SK-N-MC (cell line): Measurements from ENCODE around the gene NEK8.

Source experiments
- DNase-seq: peaks from one replicate; pipeline ENCODE4 v3.0.0-alpha.2; 2011; ENCODE audit warnings: low read depth, low spot score
- H3K27ac ChIP-seq: fragments of 200-600 bp; sonication (generic); 2 replicates; pipeline ENCODE4 v1.5.1; 2016; ENCODE audit warnings: mixed run types
- H3K36me3 ChIP-seq: fragments of 200-600 bp; sonication (generic); 2 replicates; pipeline ENCODE4 v1.6.1; 2017; ENCODE audit warnings: antibody characterized with exemption, low read length, mixed read lengths; ENCODE audit not compliant: insufficient read depth
- H3K4me3 ChIP-seq: fragments of 200-600 bp; sonication (generic); 2 replicates; pipeline ENCODE4 v1.5.1; 2016
- H3K9ac ChIP-seq: fragments of 200-600 bp; sonication (generic); 2 replicates; pipeline ENCODE4 v1.8.0; 2017; ENCODE audit warnings: mixed run types, mixed read lengths; ENCODE audit not compliant: insufficient read length
- H3K9me3 ChIP-seq: fragments of 200-600 bp; sonication (generic); 2 replicates; pipeline ENCODE4 v1.6.1; 2017; ENCODE audit warnings: low read depth, mild to moderate bottlenecking, antibody characterized with exemption, low read length, moderate library complexity, mixed read lengths
- EZH2 ChIP-seq: fragments of 200-600 bp; sonication (generic); IDR thresholded peaks from one replicate; pipeline ENCODE4 v1.6.1; 2017; ENCODE audit warnings: antibody characterized with exemption
- FOXP2 ChIP-seq: optimal IDR thresholded peaks from 2 replicates; pipeline ENCODE3; 2011; ENCODE audit warnings: mild to moderate bottlenecking, moderate library complexity; ENCODE audit not compliant: insufficient read depth; ENCODE audit errors: extremely low read length, control extremely low read depth
- POLR2AphosphoS5 ChIP-seq: IDR thresholded peaks from 2 replicates; pipeline ENCODE4 v1.6.1; 2012; ENCODE audit warnings: mild to moderate bottlenecking, low read depth, low read length, borderline replicate concordance

NEK8 gene

GRCh38 chr17:28746611-28747050 lies 18.0 kb downstream of the NEK8 start:
- H3K27ac ChIP-seq, result peak overlapping the region; percentile 22; the same call in 1 of the 2 replicates
- DNase-seq, result no peak
- peaks cover 56% of the 10 kb centered on the region for H3K36me3 ChIP-seq

DNA sequence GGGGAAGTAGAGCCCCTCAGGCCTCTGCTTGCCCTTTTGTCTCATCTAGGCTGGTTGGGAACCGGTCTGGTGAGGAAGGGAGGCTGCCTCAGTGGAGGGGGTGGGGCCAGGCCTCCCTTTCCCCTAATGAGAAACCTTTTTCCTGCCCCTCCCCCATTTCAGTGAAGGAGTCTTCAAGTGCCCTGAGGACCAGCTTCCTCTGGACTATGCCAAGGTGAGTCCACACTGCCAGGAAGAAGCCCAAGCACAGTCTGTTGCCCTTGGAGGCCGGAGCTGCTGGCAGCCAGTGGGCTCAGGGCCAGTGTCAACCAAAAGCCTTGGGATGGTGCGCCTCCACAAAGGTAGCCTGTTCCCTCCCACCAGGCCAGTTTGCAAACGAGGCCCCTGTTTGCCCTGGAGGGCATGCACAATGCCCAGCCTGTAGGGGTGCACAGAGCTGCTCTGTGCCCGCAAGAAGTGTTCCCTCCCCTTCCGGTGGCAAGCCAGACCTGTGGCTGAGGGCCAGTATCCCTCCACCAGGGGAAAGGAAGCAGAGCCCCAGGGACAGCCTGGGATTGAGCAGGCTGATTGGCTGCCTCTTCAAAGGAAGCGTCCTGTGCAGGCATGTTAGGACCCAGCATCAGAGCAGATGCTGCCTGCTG lies 18.6 kb downstream of the NEK8 start:
- no peak for DNase-seq
- no peaks in the 10 kb centered on the region for H3K9me3 ChIP-seq
- H3K36me3 ChIP-seq, result peaks cover 60% of the 10 kb centered on the region
- TF ChIP-seq FOXP2 (no peak), POLR2AphosphoS5 (no peak), EZH2 (no peak)
- H3K4me3 ChIP-seq, result no peak overlapping the region
- H3K9ac ChIP-seq, result no peak overlapping the region
- peak overlapping the region; percentile 22; the same call in 1 of the 2 replicates for H3K27ac ChIP-seq

More at GRCh38 chr17:28746611-28747050, 18.0 kb downstream of the NEK8 start:
- TF ChIP-seq FOXP2 (no peak), POLR2AphosphoS5 (no peak), EZH2 (no peak)
- no peak overlapping the region for H3K4me3 ChIP-seq
- no peaks in the 10 kb centered on the region for H3K9me3 ChIP-seq
- no peak overlapping the region for H3K9ac ChIP-seq

GRCh38 chr17:28747801-28748750 lies 19.5 kb downstream of the NEK8 start:
- no peak for DNase-seq
- peaks cover 60% of the 10 kb centered on the region for H3K36me3 ChIP-seq
- TF ChIP-seq POLR2AphosphoS5 (no peak; the same call in 1 of the 2 replicates), EZH2 (no peak), FOXP2 (no peak)
- H3K27ac ChIP-seq, result peak overlapping the region; percentile 59; the same call in 1 of the 2 replicates
- H3K4me3 ChIP-seq, result no peak overlapping the region
- no peaks in the 10 kb centered on the region for H3K9me3 ChIP-seq
- H3K9ac ChIP-seq, result no peak overlapping the region

DNA sequence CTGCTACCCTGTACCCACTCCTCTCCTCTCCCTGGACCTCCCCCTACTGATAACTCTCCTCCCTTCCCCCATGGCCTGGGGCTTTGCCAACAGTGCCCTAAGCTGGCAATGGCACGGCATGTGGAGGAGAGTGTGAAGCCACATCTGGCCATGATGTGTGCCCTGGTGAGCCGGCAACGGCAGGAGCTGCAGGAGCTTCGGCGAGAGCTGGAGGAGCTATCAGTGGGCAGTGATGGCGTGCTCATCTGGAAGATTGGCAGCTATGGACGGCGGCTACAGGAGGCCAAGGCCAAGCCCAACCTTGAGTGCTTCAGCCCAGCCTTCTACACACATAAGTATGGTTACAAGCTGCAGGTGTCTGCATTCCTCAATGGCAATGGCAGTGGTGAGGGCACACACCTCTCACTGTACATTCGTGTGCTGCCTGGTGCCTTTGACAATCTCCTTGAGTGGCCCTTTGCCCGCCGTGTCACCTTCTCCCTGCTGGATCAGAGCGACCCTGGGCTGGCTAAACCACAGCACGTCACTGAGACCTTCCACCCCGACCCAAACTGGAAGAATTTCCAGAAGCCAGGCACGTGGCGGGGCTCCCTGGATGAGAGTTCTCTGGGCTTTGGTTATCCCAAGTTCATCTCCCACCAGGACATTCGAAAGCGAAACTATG lies 20.4 kb downstream of the NEK8 start:
- TF ChIP-seq EZH2 (no peak), POLR2AphosphoS5 (no peak), FOXP2 (no peak)

DNA sequence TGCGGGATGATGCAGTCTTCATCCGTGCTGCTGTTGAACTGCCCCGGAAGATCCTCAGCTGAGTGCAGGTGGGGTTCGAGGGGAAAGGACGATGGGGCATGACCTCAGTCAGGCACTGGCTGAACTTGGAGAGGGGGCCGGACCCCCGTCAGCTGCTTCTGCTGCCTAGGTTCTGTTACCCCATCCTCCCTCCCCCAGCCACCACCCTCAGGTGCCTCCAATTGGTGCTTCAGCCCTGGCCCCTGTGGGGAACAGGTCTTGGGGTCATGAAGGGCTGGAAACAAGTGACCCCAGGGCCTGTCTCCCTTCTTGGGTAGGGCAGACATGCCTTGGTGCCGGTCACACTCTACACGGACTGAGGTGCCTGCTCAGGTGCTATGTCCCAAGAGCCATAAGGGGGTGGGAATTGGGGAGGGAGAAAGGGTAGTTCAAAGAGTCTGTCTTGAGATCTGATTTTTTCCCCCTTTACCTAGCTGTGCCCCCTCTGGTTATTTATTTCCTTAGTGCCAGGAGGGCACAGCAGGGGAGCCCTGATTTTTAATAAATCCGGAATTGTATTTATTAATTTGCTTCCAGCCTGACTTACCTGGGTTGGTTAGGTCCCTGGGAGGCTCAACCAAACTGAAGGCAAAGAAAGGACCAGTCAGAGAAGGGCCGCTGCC lies 21.1 kb downstream of the NEK8 start:
- Histone ChIP-seq H3K4me3 (no peak overlapping the region), H3K27ac (0 out of 2 replicates have a peak overlapping the region, but pooled peaks have one; percentile 57), H3K36me3 (peaks cover 60% of the 10 kb centered on the region), H3K9ac (no peak overlapping the region), H3K9me3 (no peaks in the 10 kb centered on the region)
- TF ChIP-seq POLR2AphosphoS5, result no peak
- no peak for TF ChIP-seq FOXP2
- TF ChIP-seq EZH2, result no peak
- no peak for DNase-seq

More for the DNA sequence above, 20.4 kb downstream of the NEK8 start:
- DNase-seq, result no peak
- Histone ChIP-seq H3K4me3 (no peak overlapping the region), H3K9me3 (no peaks in the 10 kb centered on the region), H3K36me3 (peaks cover 60% of the 10 kb centered on the region), H3K27ac (peak overlapping the region; percentile 59; the same call in 1 of the 2 replicates), H3K9ac (no peak overlapping the region)

DNA sequence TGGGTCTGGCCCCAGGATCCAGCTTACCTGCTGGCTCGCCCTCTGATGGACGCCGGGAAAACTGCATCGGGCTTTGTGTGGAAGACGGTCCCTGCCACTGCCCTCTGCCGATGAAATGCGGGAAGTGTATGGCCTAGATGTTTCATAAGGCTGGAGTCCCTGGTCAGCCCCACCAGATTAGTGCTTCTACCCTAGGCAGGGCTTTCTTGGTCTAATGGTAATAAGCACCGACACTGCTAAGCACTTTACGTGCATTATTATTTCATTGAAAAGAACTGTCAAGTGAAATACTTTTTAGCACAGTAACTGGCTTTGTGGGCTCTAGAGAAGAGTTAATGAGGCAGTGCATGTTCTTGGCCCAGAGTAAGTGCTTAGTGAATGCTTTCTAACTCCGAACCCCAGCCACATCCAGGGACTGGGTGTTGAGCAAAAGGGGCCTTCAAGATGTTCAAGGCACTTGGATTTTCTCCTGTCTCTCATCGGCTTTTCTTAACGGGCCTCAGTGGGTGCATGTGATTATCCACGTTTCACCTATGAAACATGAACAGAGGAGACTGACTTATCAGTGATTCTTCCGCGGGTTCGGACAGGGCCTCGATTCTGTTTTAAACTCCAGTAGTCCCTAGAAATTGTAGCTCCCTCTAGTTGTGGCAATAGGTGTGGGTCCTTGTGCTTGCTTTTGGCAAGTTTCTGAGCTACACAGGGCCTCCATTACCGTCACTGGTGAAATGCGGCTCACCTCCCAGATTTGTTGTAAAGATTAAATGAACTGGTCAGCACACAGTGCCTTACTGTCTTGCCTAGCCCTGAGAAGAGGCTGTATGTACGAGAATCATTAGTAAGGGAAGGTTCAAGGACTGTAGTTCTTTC lies 21.8 kb downstream of the NEK8 start:
- Histone ChIP-seq H3K9me3 (no peaks in the 10 kb centered on the region), H3K9ac (no peak overlapping the region), H3K27ac (peak overlapping the region; percentile 66), H3K36me3 (peaks cover 60% of the 10 kb centered on the region), H3K4me3 (no peak overlapping the region)
- TF ChIP-seq EZH2, result no peak
- TF ChIP-seq FOXP2, result no peak
- peak; percentile 21 for TF ChIP-seq POLR2AphosphoS5
- no peak for DNase-seq

- no peak overlapping the region for H3K27ac ChIP-seq
- H3K9me3 ChIP-seq, result no peaks in the 10 kb centered on the region
- peaks cover 50% of the 10 kb centered on the region for H3K36me3 ChIP-seq
- TF ChIP-seq POLR2AphosphoS5 (no peak), EZH2 (no peak), FOXP2 (no peak)
- H3K4me3 ChIP-seq, result no peak overlapping the region
- no peak for DNase-seq
- no peak overlapping the region for H3K9ac ChIP-seq
These were observed 23.2 kb downstream of the NEK8 start for GRCh38 chr17:28751600-28752366.
